ENCODE data around the gene TPD52L1. TPM values are rescaled to one million over a fixed set of nuclear protein-coding genes. Genes with fewer than 3 reads are reported as not detected.

TPD52L1 gene
- total RNA-seq, 2 donors from 2014 or later: 41.4 to 51.7 TPM

DNA sequence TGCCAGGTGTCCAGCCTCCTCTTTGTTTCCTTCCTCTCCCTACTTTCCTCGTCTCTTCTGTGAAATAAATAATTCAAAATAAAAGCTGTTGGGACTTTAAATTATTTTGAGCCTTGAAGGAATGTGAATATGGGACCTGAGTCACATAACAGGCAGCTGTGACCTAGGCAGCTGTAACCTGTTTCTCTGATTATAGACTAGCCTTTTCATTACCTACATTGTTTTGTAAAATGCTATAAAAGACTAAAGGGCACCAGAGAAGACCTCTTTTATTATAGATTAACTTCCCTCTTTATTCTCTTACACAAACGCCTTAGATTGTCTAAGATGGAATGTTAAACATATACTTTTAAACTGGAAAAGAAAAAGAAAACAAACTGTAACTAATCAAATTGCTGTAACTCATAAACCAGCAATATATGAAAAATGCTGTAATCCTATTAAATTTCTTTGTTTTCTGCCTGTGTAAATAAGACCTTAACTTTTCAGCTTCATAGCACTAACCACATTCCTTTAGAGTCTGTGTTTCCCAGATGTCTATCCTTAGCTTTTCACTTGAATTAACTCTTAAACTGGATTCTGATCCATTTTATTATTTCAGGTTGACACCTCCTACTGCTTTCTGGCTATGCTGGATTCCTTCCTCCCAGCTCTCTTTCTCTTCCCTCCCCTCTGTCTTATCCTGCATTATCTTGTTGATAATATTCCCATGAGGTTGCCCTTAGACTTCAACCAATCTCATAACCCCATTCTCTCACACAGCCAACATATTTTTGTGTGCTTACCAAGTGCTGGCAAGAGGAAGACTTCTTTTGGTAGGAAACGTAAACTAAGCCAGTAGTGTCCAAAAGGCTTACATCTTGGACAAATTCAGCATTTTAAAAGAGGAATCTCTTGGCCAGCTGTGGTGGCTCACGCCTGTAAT, 69.2 kb downstream of the TPD52L1 start:
- intact Hi-C loops (cut with DNase I): no loop called here
- no peak for DNase-seq (ENCODE audit: low spot score)

DNA sequence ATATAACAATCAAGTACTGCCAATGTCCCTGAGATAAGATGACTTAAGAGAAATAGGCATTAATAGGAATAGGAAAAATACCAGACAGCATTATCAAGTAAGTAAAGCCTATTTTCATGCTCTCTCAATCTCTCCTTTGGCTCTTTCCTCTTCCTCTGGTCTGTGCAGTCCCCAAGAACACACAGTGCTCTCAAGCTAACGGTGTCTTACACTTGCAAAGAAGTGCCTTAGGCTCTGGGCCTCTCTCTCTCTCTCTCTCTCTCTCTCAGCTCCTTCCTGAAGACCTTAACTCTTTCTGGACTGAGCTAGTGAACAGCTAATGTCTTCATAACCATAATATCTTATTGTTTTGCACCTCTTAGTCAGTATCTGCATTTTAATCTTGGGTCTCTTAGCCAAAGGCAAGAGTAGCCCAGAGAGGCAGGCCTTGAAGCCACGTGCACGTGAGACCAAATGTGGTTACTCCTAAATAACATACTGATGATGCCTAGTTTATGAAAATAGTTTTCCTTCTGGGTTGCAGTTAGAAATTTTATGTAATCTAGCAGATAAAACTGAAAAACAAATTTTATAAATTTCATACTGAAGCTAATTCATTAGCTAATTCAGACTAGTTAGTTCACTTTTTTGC, 70.8 kb downstream of the TPD52L1 start:
- intact Hi-C loops (cut with DNase I): no loop called here

GRCh38 chr6:125227244-125227643, 73.7 kb downstream of the TPD52L1 start:
- no peak for DNase-seq (ENCODE audit: low spot score)
- intact Hi-C loops (cut with DNase I): no loop called here

More for the DNA sequence above, 70.8 kb downstream of the TPD52L1 start:
- DNase-seq (ENCODE audit: low spot score): no peak

DNA sequence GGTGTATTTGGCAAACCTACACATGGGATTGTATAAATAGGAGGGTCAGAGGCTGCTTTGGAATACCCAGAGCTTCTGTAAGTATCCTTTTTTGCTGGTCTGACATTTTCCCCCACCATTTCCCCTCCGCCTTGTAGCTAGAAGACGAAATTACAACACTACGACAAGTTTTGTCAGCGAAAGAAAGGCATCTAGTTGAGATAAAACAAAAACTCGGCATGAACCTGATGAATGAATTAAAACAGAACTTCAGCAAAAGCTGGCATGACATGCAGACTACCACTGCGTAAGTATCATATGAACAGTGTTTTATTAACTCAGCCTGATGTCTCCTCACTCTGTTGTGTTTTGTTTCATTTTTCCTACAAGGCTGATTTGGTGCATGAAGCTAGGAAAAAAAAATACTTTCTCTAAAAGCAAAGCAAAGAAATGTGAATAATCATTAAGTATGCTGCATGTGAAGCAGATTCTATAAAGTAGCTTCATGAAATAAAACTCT, 75.5 kb downstream of the TPD52L1 start:
- intact Hi-C loops (cut with DNase I): no loop called here
- no peak for DNase-seq (ENCODE audit: low spot score)

DNA sequence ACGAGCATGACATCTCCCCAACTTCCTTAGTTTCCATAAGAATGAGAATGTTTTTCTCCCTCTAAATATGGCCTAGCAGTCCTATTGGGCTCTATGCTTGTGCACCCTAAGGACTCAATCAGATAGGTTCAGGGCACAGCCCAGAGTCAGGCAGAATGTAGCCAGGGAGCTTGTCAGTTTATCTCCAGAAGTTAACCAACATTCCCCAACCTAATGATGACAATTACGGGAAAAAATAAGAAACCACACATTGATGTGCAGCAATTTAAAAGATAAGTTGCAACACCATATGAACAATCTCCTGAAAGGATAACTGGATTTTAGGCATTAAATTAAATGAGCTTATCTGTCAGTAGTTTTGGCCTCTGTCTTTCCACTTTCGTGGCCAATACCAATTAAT, 77.1 kb downstream of the TPD52L1 start:
- DNase-seq (ENCODE audit: low spot score): no peak
- intact Hi-C loops (cut with DNase I): no loop called here

DNA sequence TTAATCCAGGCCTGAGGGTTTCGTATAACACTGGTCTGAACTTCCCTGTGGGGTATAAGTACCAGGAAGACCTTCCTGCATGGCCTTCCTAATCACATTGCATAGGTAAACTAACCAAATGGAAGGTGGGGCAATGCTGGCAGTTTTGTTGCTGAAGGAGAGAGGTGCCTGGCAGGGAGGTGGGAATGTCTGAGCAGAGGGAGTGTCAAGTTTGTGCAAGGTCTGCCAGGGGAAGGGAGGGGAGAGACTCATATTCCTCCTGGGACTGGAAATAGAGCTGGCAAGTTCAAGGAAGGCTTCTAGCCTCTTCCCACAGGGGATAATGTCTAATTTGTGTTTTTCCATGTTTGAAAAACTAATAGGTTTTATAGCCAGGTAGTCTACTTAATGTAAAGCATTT, 77.6 kb downstream of the TPD52L1 start:
- intact Hi-C loops (cut with DNase I): no loop called here
- no peak for DNase-seq (ENCODE audit: low spot score)

DNA sequence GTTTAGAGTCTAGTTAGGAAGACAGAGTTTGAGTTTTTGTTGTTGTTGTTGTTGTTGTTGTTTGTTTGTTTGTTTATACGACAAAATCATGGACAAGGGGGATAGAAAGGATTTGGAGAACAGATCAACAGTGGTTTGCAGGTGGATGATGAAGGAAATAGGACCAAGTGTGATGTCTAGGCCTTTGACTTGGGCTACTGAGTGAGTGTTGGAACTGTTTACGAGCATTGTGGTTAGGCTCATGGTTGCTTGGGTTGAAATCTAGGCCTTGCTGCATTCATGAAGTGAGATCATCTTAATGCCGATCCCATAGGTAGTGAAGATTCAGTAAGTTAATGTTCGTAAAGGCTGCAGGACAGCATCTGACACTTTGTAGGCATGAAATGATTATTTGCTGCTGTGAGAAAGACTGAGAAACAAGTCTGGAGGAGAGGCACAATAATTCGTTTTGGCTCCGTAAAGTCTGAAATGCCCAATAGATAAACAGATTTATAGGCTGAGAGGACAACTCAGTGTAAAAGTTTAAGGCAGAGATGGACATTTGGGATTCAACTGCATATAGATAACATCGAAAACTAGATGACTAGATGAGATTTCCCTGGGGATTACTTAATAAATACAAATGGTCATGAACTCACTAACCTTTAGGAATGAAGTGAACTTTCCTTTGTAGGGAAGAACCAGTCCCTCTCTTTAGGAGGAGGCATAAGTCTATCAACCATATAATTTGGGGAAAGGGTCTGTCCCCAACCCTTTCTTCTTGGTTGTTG, 78.2 kb downstream of the TPD52L1 start:
- no peak for DNase-seq (ENCODE audit: low spot score)
- intact Hi-C loops (cut with DNase I): no loop called here

- DNase-seq (ENCODE audit: low spot score): no peak
- intact Hi-C loops (cut with DNase I): no loop called here
Measured at GRCh38 chr6:125232466-125232865, 78.9 kb downstream of the TPD52L1 start.

- DNase-seq (ENCODE audit: low spot score): no peak
- intact Hi-C loops (cut with DNase I): no loop called here
Measured at GRCh38 chr6:125233202-125233601, 79.6 kb downstream of the TPD52L1 start.

DNA sequence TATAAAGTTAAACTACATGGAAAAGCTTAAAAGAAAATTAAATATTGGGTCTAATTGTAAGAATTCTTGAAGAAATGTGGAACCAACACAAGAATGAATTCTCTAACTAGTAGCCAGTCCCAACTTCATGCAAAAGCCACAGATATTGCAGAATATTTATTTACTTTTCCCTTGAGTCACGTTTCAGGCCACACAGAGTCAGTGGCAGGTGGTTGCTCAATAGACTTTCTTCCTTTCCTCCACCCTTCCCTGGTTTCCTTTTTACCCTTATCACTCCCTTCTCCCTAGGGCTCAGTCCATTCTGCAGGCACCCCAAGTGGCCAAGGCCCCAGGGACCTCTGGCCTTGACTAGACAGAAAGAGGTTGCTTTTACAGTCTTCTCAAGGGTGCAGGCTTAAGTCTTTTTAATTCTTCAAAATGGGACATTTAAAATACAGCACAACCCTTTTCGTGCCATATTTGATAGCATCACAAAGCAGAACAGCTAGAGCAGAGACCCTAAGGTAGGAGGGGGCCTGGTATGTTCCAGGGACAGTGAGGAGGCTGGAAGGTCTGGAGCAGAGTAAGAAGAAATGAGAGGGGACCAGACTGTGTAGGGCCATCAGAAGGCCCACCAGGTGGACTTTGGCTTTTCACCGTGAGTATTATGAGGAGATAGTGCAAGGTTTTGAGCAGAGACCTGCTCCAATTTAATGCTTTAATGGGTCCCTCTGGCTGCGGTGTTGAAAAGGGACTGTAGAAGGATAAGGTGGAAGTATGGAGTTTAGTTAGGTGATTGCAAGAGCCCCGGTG, 83.2 kb downstream of the TPD52L1 start:
- DNase-seq (ENCODE audit: low spot score): no peak
- intact Hi-C loops (cut with DNase I): no loop called here

GRCh38 chr6:125237764-125238163, 84.2 kb downstream of the TPD52L1 start:
- DNase-seq (ENCODE audit: low spot score): no peak
- intact Hi-C loops (cut with DNase I): no loop called here

GRCh38 chr6:125245109-125245508, 91.5 kb downstream of the TPD52L1 start:
- DNase-seq (ENCODE audit: low spot score): no peak
- intact Hi-C loops (cut with DNase I): no loop called here

DNA sequence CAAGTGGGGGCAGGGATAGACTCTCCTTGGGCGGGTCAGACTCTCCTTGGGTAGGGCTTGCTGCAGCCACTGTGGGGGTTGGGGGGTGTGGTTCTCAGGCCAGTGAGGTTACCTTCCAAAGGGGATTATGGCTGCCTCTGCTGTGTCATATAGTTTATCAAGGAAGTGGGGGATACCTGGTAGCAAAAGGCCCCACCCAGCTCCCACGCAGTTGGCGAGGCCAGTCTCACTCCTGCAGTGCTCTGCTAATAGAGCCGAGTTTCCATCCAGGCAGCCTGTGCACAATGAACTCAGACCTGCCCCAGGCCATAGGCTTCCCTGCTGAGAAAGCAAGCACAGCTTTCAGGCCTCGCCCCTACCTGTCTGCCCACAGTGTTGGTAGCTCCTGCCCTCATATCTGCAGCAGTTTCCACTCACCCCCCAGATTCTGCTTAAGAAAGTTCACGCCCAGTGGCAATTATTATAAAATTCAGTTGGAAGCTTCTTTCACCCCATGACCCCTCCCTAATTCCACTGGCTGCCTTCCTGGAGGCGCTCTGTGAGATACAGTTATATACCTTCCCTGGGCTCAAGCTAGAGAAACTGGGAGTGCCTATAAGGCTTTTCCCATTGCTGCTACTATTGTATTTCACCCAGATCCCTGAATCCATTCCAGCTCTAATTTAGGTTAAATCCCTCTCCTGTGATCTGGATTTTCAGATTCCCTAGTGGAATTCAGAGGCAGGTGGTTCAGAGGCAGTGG, 92.1 kb downstream of the TPD52L1 start:
- intact Hi-C loops (cut with DNase I): no loop called here
- no peak for DNase-seq (ENCODE audit: low spot score)

- intact Hi-C loops (cut with DNase I): no loop called here
- DNase-seq (ENCODE audit: low spot score): no peak
Measured at GRCh38 chr6:125246566-125246965, 93.0 kb downstream of the TPD52L1 start.

DNA sequence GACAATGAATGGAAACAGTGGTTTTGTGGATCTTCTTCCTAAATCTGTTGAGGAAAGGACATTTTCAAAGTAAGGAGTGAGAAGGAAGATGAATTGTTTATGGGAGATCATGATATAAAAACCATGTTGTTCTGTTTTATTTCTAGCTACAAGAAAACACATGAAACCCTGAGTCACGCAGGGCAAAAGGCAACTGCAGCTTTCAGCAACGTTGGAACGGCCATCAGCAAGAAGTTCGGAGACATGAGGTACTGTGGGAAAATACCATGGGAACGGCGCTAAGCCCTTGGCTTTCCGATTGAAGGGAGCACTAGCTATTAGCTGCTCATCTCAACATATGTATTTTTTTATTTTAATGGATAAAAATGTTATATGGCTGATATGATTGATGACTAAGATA, 94.6 kb downstream of the TPD52L1 start:
- DNase-seq (ENCODE audit: low spot score): no peak
- intact Hi-C loops (cut with DNase I): no loop called here

DNA sequence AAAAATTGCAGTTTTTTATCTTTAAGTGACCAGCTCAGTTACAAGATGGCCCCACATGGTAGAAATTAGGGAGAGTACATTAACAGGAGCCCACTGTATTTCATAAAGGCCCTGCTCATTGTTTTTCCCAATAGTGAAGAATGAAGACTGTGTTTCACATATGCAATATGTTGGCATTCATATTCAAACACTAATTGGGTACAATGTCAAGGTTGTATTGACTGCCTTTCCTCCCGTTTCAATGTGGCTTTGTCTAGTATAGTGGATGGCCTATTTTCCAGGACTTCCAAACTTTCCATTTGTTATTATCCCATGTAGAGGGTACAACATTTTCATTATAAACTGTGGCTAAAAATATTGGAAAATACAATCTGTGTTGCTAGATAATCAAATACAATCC, 96.9 kb downstream of the TPD52L1 start:
- intact Hi-C loops (cut with DNase I): no loop called here
- DNase-seq (ENCODE audit: low spot score): no peak

DNA sequence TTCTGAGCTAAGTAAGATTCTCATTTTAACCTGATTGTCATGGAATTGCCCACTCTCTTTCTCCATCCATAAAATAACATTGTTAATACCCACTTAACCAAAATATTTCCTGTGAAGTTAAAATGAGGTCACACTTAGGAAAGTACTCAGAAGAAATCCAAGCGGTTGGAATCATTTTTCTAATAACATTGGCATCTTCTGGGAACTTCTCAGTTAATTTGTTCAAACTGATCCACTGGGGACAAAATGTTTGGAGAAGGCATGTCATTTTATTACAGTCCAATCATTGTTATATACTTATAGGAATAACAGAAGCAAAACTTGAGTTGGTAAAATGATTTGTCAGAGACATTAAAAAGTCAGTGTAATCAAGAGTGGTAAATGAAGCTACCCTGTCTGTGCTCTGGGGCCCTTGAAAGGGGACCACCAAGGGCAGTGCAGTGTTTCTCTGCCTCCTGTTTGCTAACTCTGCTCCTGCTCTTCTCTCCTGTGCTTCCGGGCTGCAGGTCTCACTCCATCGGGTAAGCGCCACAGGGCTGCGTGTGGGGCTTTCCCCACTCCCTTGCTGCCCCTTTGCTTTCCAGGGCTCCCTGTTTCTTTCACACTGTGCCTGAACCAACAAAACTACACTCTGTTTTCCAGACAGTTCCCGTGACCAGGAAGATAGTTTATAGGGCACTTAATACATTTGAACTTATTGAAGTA, 98.1 kb downstream of the TPD52L1 start:
- intact Hi-C loops (cut with DNase I): no loop called here
- DNase-seq (ENCODE audit: low spot score): no peak

DNA sequence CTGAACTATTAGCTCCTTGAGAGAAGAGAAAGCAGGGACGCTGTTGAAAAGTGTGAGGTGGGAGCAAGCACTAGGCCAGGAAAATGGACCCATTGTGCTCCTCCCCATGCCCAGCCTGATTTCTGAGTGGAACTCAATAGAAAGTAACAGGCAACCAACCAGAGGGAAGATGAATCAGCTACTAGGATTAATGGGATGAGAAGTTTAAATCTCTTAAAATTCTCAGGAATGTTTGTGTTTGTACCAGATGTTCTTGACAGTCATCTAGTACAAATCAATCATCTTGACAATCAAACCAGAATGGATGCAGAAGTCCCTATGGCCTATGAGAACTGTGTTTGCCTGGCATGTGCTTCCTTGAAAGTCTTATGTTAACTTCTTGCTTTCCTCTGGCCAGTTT, 99.3 kb downstream of the TPD52L1 start:
- intact Hi-C loops (cut with DNase I): no loop called here
- DNase-seq (ENCODE audit: low spot score): no peak
